ENCODE measurements around the gene EIF4H.
A peak's percentile ranks its signal among the peaks of the same experiment; 100 is the strongest.

Gene EIF4H

DNA sequence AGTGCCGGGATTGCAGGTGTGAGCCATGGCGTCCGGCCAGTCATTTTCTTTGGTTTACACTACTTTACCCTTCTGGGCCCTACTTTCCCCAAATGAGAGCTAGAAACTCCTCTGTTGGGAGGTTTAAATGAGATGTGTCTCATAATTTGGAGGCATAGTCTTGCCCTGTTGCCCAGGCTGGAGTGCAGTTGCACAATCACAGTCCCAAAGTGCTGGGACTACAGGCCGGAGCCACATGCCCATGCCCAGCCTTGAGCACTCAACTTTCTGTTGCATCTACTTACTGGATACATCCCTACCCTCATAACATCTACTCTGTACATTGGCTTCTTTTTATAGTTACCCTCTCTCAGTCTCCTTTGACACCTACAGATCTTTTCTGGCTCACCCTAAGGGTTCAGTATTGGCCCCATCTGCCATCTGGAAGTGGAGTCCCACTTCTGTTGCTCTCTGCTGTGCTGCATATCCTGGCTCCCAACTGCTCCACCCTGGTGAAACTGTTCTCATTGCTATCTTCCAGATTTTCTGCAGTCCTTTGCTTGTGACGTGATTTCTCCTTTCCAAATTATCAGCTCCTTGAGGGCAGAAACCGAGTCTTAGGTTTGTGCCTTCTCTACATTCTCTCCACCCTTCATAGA lies 8.4 kb downstream of the EIF4H start:
- no peak overlapping the region for H3K4me3 ChIP-seq
- intact Hi-C loops (cut with DNase I; ENCODE audit: low total_unique reads): no loop called here
- H3K9me3 ChIP-seq: no peaks in the 10 kb centered on the region
- peaks cover 0 to 26% (median 0%) of the 10 kb centered on the region in 3 donors for H3K36me3 ChIP-seq
- no peak for DNase-seq
- H3K27me3 ChIP-seq: no peaks in the 10 kb centered on the region
- peak overlapping the region in 1 of 2 donors; percentile 16 for H3K27ac ChIP-seq
- H3K4me1 ChIP-seq: peaks cover 0 to 100% (median 73%) of the 10 kb centered on the region in 4 donors
- TF ChIP-seq, protein P1, sequence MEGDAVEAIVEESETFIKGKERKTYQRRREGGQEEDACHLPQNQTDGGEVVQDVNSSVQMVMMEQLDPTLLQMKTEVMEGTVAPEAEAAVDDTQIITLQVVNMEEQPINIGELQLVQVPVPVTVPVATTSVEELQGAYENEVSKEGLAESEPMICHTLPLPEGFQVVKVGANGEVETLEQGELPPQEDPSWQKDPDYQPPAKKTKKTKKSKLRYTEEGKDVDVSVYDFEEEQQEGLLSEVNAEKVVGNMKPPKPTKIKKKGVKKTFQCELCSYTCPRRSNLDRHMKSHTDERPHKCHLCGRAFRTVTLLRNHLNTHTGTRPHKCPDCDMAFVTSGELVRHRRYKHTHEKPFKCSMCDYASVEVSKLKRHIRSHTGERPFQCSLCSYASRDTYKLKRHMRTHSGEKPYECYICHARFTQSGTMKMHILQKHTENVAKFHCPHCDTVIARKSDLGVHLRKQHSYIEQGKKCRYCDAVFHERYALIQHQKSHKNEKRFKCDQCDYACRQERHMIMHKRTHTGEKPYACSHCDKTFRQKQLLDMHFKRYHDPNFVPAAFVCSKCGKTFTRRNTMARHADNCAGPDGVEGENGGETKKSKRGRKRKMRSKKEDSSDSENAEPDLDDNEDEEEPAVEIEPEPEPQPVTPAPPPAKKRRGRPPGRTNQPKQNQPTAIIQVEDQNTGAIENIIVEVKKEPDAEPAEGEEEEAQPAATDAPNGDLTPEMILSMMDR (IDR thresholded peaks at IDR 0.05): no peak

DNA sequence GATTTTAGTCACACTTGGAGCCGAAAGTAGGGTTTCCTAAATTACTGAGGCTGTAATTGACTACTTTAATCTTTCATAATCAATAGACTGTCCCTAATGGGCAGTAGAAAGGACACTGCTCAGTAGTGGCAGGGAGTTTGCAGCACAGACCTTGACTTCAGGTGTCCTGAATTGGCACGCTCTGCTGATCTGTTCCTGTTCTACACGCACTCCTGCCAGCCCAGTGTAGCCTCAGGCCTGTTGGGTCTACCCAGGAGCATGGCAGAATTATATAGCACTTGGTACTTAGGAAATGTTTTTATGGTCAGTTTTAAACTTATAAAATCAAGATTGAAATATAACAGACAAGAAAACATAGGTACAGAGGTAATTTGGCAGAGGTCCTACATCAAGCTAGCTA lies 9.0 kb downstream of the EIF4H start:
- peaks cover 4 to 31% (median 4%) of the 10 kb centered on the region in 3 donors for H3K36me3 ChIP-seq
- intact Hi-C loops (cut with DNase I; ENCODE audit: low total_unique reads): no loop called here
- H3K9me3 ChIP-seq: no peaks in the 10 kb centered on the region
- TF ChIP-seq, protein P1 (IDR thresholded peaks at IDR 0.05): no peak
- no peak for DNase-seq
- H3K27ac ChIP-seq: peak overlapping the region in 1 of 2 donors; percentile 16
- H3K4me3 ChIP-seq: no peak overlapping the region
- peaks cover 0 to 100% (median 73%) of the 10 kb centered on the region in 4 donors for H3K4me1 ChIP-seq
- H3K27me3 ChIP-seq: no peaks in the 10 kb centered on the region

DNA sequence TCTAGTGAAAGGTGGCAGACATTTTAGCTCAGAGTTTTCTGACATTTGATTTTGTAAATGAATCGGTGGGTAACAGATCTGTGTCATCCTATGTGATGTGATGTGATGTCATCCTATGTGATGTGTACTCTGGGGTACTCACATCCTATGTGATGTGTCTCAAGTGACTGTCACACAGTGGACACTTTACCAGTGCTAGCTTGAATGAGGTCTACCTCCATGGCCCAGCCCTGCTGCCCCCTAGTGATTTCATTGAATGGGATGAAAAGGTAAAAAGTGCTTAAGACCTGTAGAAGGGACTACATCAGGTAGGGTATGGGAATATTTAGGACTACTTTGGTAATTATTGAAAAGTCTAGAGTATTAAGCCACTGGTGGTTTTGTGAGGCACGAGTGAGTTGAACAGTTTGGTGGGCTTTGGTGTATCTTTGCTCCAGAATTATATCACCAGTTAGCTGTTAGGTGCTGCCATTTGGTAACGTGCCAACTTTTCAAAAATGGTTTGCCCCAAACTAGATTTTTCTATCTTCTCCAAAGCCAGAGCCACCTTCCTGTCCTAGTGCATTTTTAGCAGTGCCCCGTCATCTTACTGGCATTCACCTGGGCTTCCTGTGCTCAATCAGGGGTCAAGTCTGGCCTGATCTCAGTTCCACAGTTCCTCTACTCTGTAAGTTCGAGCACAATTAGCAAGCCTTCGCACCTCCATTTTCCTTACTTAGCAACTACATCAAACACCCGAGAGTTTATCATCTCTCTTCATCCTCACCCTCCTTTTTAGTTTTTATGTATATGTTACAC lies 9.7 kb downstream of the EIF4H start:
- DNase-seq: no peak
- Histone ChIP-seq H3K4me1 (peaks cover 0 to 100% (median 71%) of the 10 kb centered on the region in 4 donors), H3K4me3 (no peak overlapping the region), H3K27me3 (no peaks in the 10 kb centered on the region), H3K9me3 (no peaks in the 10 kb centered on the region), H3K36me3 (peaks cover 9 to 34% (median 11%) of the 10 kb centered on the region in 3 donors), H3K27ac (no peak overlapping the region)
- intact Hi-C loops (cut with DNase I; ENCODE audit: low total_unique reads): no loop called here
- TF ChIP-seq, protein P1 (IDR thresholded peaks at IDR 0.05): no peak

DNA sequence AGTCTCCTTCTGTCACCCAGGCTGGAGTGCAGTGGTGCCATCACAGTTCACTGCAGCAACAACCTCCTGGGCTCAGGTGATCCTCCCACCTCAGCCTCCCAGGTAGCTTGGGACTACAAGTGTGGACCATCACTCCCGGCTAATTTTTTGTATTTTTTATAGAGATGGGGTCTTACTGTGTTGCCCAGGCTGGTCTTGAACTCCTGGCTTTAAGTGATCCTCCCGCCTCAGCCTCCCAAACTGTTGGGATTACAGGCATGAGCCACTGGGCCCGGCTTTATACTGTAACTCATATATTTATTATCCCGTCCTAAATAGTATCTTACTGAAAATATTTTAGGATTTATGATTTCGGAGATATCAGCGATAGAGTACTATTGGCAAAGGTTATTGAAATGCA lies 10.9 kb downstream of the EIF4H start:
- H3K27ac ChIP-seq: no peak overlapping the region
- H3K27me3 ChIP-seq: no peaks in the 10 kb centered on the region
- no peaks in the 10 kb centered on the region for H3K9me3 ChIP-seq
- no peak for DNase-seq
- H3K4me3 ChIP-seq: no peak overlapping the region
- TF ChIP-seq, protein P1 (IDR thresholded peaks at IDR 0.05): no peak
- H3K4me1 ChIP-seq: peaks cover 0 to 90% (median 63%) of the 10 kb centered on the region in 4 donors
- peaks cover 21 to 35% (median 23%) of the 10 kb centered on the region in 3 donors for H3K36me3 ChIP-seq
- intact Hi-C loops (cut with DNase I; ENCODE audit: low total_unique reads): loop anchor here (5.0 kb wide), 2 partner anchors 113 to 323 kb away; partner anchors contain the start of gene TMEM270

DNA sequence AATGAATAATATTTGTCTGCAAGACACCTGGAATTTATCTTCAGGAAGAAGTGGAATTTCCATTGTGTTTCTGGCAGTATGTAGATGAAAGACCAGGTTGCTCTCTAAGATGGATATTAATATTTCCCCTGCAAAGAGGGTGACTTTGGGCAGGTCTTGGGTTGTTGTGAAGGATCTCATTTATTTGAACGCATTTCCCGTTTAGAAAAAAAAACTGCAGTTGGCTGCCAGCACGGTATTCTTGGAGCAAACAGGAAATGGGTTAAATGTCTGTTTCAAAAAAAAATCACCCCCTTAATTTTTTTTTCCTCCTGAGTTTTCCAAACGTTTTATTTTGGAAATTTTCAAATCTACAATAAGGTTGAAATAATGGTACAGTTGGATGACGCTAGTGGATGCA lies 11.5 kb downstream of the EIF4H start:
- H3K36me3 ChIP-seq: peaks cover 27 to 37% (median 29%) of the 10 kb centered on the region in 3 donors
- intact Hi-C loops (cut with DNase I; ENCODE audit: low total_unique reads): loop anchor here (5.0 kb wide), 2 partner anchors 113 to 323 kb away; partner anchors contain the start of gene TMEM270

More for the DNA sequence above, 11.5 kb downstream of the EIF4H start:
- peaks cover 0 to 83% (median 58%) of the 10 kb centered on the region in 4 donors for H3K4me1 ChIP-seq
- H3K27ac ChIP-seq: peak overlapping the region in 1 of 2 donors; percentile 22
- H3K27me3 ChIP-seq: no peaks in the 10 kb centered on the region
- TF ChIP-seq, protein P1 (IDR thresholded peaks at IDR 0.05): no peak
- H3K4me3 ChIP-seq: no peak overlapping the region
- no peaks in the 10 kb centered on the region for H3K9me3 ChIP-seq
- no peak for DNase-seq

All from tibial artery (tissue), 4 donors.